NCI-H2227 treated with DMSO at 0.1 percent for 48 hours (cell line): ENCODE results near the gene GRAP.
"Not testable (repeated sequence)": the region's sequence is repeated elsewhere in the genome, so short reads cannot be mapped to it uniquely, and the experiment has no call there.

Source experiments
- DNase-seq: peaks from one replicate; lab custom pipeline; 2025; lab: John Stamatoyannopoulos, UW

The GRAP gene

GRCh38 chr17:19046782-19047375 is at the start of gene GRAP:
Gene GRAP, minus strand, starts transcription at chr17:19046957. Its CDS starts 31 bp downstream, at chr17:19046926.
- not testable (repeated sequence) for DNase-seq

GRCh38 chr17:19093684-19094438 is 47.1 kb upstream of the GRAP start:
- not testable (repeated sequence) for DNase-seq

- DNase-seq: not testable (repeated sequence)
These were observed 46.3 kb upstream of the GRAP start for GRCh38 chr17:19092737-19093683.

- not testable (repeated sequence) for DNase-seq
These were observed 43.5 kb upstream of the GRAP start for GRCh38 chr17:19090058-19090772.

- DNase-seq: not testable (repeated sequence)
These were observed 42.3 kb upstream of the GRAP start for GRCh38 chr17:19088804-19089685.

GRCh38 chr17:19077386-19077785 is 30.6 kb upstream of the GRAP start:
- not testable (repeated sequence) for DNase-seq

GRCh38 chr17:19076398-19077192 is 29.8 kb upstream of the GRAP start:
- not testable (repeated sequence) for DNase-seq

- not testable (repeated sequence) for DNase-seq
These were observed 23.8 kb upstream of the GRAP start for GRCh38 chr17:19070318-19071168.

- DNase-seq: not testable (repeated sequence)
These were observed 17.6 kb upstream of the GRAP start for GRCh38 chr17:19064378-19064777.

GRCh38 chr17:19063326-19063956 is 16.7 kb upstream of the GRAP start:
- not testable (repeated sequence) for DNase-seq

GRCh38 chr17:19062718-19063325 is 16.1 kb upstream of the GRAP start:
- not testable (repeated sequence) for DNase-seq

GRCh38 chr17:19062009-19062717 is 15.4 kb upstream of the GRAP start:
- DNase-seq: not testable (repeated sequence)

GRCh38 chr17:19055447-19055846 is 8.7 kb upstream of the GRAP start:
- DNase-seq: not testable (repeated sequence)

- not testable (repeated sequence) for DNase-seq
These were observed 2.1 kb upstream of the GRAP start for GRCh38 chr17:19048826-19049225.

GRCh38 chr17:19047510-19047909 is 753 bp upstream of the GRAP start:
- DNase-seq: not testable (repeated sequence)

GRCh38 chr17:19044643-19045042 is 2.1 kb downstream of the GRAP start:
- DNase-seq: not testable (repeated sequence)

- DNase-seq: not testable (repeated sequence)
These were observed 3.7 kb downstream of the GRAP start for GRCh38 chr17:19043032-19043431.
